ENCODE data around the gene ABHD14A. TPM values are rescaled to one million over a fixed set of nuclear protein-coding genes. Genes with fewer than 3 reads are reported as not detected.

ABHD14A gene
- polyA plus RNA-seq, 2 of the 4 experiments (the other 2 are of a cell fraction) = 6.3 to 9.5 TPM

DNA sequence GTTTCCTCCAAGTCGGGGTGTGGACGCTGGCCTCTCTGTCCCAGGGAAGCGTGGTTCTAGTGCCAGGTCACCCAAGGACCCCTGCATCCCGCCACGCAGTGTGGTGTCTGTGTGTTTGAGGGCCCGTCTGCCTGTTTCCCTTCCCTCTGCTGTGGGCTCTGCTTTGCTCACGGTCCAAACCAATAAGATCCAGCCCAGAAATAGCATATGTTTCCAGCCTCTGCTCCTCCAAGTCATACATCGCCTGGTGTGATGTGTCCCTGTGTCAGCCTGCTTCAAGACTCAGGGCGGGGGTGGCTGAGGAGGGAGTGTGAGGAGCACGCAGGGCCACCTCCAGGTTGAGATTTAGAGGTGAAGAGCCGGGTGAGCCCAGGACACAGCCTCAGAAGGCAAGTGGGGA is 42.7 kb downstream of the ABHD14A start:
- H3K4me1 ChIP-seq = no peaks in the 10 kb centered on the region
- CTCF ChIA-PET = interaction anchor here (0.8 to 10.8 kb wide), 5 partner anchors 10 to 105 kb away, joined by 3 to 96 read pairs (median 3); no protein-coding TSS in a partner anchor
- no peak overlapping the region for H3K27ac ChIP-seq
- POLR2A ChIA-PET = no interaction called here
- no peak overlapping the region for H3K4me2 ChIP-seq
- ATAC-seq (no peak), DNase-seq (ENCODE audit: low read depth in 1 of 2, low spot score in 1 of 2) (no peak), FAIRE-seq (no peak)
- no peaks in the 10 kb centered on the region for H3K9me3 ChIP-seq
- TF ChIP-seq KDM1A (IDR thresholded peaks at IDR 0.05; ENCODE audit: low read depth) (no peak), ZSCAN20 (CRISPR knock-in tag; IDR thresholded peaks at IDR 0.05) (no peak), SMC3 (IDR thresholded peaks at IDR 0.05) (no peak), RFX5 (IDR thresholded peaks at IDR 0.05) (no peak), ZFP36 (IDR thresholded peaks at IDR 0.05; ENCODE audit: borderline replicate concordance, partially characterized antibody) (no peak), HOXA7 (CRISPR knock-in tag; IDR thresholded peaks at IDR 0.05) (no peak), ESRRA (IDR thresholded peaks at IDR 0.05; ENCODE audit: borderline replicate concordance, low read length) (no peak), PHF8 (IDR thresholded peaks at IDR 0.05; ENCODE audit: borderline replicate concordance, low read depth) (no peak), TP53 (CRISPR knock-in tag; IDR thresholded peaks at IDR 0.05) (no peak)
- TF ChIP-seq, protein P1, sequence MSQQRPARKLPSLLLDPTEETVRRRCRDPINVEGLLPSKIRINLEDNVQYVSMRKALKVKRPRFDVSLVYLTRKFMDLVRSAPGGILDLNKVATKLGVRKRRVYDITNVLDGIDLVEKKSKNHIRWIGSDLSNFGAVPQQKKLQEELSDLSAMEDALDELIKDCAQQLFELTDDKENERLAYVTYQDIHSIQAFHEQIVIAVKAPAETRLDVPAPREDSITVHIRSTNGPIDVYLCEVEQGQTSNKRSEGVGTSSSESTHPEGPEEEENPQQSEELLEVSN (IDR thresholded peaks at IDR 0.05; ENCODE audit: borderline replicate concordance, low read depth) = no peak
- TF ChIP-seq, protein P2, sequence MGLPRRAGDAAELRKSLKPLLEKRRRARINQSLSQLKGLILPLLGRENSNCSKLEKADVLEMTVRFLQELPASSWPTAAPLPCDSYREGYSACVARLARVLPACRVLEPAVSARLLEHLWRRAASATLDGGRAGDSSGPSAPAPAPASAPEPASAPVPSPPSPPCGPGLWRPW (IDR thresholded peaks at IDR 0.05) = no peak
- 80% methylated on average over 9 of the region's 11 CpGs for WGBS (ENCODE audit: missing lambda C conversion rate)
- H3K4me3 ChIP-seq = no peak overlapping the region

DNA sequence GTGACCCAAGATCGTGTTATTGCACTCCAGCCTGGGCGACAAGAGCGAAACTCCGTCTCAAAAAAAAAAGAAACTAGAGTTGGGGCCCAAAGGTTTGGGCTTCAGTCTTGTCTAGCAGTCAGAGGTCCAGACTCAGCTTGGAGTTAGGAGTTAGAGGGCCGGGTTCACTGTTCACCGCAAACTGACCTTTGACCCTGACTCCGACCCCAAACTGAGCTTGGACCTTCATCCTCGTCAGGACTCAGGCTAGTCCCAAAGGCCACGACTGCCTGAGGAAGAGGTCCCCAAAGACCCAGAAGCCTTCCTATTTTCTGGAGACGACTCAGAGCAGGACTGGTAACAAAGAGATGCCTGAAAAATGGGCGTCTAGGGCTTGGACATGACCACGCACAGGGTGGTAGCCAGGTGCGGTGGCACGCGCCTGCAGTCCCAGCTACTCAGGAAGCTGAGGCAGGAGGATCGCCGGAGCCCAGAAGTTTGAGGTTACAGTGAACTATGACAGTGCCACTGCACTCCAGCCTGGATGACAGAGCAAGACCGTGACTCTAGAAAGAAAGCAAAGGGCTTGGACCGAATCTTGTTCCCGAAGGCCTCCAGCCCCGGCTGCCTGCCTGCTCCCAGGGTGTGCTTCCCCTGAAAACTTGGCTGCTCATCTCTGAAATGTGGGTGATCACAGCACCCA is 43.6 kb downstream of the ABHD14A start:
- H3K9me3 ChIP-seq = no peaks in the 10 kb centered on the region
- DNase-seq (ENCODE audit: low read depth in 1 of 2, low spot score in 1 of 2) (no peak), FAIRE-seq (no peak), ATAC-seq (no peak)
- WGBS (ENCODE audit: missing lambda C conversion rate) = 86% methylated on average over 21 of the region's 21 CpGs
- H3K27ac ChIP-seq = no peak overlapping the region
- ChIA-PET POLR2A (no interaction called here), CTCF (interaction anchor here (1.5 to 10.8 kb wide), 2 partner anchors 15 to 34 kb away, joined by 9 to 96 read pairs; no protein-coding TSS in a partner anchor)
- no peak overlapping the region for H3K4me3 ChIP-seq
- no peak overlapping the region for H3K4me2 ChIP-seq
- TF ChIP-seq RNF2 (IDR thresholded peaks at IDR 0.05; ENCODE audit: borderline replicate concordance, low read depth) = no peak
- no peak for TF ChIP-seq MYC (IDR thresholded peaks at IDR 0.05; ENCODE audit: borderline replicate concordance, low read length)
- TF ChIP-seq PHF8 (IDR thresholded peaks at IDR 0.05; ENCODE audit: borderline replicate concordance, low read depth) = no peak
- TF ChIP-seq, protein P2 (IDR thresholded peaks at IDR 0.05) = no peak
- H3K4me1 ChIP-seq = no peaks in the 10 kb centered on the region

DNA sequence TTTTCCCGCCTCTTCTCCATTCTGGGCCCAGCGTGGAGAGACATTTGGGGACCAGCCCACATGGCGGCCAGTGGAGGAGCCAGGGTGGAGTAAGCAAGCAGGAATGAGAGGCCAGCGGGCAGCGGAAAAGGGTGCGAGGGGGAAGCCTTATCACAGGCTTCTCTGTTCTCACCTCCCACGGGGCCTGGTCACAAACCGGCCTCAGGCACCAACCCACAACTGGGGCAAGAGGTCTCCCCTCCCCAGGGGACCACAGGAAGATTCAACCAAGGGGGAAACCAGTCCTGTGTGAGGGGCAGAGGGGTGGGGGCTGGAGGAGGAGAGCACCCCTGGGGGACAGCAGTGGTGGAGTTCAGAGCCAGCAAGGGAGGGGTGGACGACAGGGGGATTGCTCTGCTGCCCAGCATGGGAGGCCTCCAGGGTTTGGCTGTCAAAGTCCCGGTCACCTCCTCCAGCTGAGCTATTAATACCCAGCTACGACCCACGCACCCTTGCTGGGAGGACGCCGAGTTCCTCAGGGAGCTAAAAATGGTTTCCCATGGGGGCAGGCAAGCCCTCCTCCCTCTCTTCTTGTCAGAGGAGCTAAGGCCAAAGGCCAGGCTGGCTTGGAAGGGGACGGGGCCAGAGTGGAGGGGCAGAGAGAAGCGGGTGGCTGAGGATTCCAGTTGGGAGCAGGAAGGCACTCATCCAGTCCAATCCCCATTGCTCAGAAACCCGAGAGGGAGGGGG is 44.7 kb downstream of the ABHD14A start:
- CTCF ChIA-PET = interaction anchor here (1.5 to 10.8 kb wide), 2 partner anchors 16 to 33 kb away, joined by 9 to 96 read pairs; no protein-coding TSS in a partner anchor
- Histone ChIP-seq H3K9me3 (no peaks in the 10 kb centered on the region), H3K4me3 (no peak overlapping the region), H3K4me1 (no peaks in the 10 kb centered on the region), H3K27ac (no peak overlapping the region), H3K4me2 (no peak overlapping the region)
- FAIRE-seq (no peak), DNase-seq (ENCODE audit: low read depth in 1 of 2, low spot score in 1 of 2) (no peak), ATAC-seq (no peak)
- WGBS (ENCODE audit: missing lambda C conversion rate) = 73% methylated on average over 10 of the region's 17 CpGs
- TF ChIP-seq NR3C1 (IDR thresholded peaks at IDR 0.05) (no peak), CBX8 (IDR thresholded peaks at IDR 0.05) (no peak), BHLHE40 (IDR thresholded peaks at IDR 0.05; ENCODE audit: low read depth, low read length) (no peak)
- TF ChIP-seq, protein P3, sequence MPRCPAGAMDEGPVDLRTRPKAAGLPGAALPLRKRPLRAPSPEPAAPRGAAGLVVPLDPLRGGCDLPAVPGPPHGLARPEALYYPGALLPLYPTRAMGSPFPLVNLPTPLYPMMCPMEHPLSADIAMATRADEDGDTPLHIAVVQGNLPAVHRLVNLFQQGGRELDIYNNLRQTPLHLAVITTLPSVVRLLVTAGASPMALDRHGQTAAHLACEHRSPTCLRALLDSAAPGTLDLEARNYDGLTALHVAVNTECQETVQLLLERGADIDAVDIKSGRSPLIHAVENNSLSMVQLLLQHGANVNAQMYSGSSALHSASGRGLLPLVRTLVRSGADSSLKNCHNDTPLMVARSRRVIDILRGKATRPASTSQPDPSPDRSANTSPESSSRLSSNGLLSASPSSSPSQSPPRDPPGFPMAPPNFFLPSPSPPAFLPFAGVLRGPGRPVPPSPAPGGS (IDR thresholded peaks at IDR 0.05) = no peak
- POLR2A ChIA-PET = no interaction called here
